Heart left ventricle (tissue), 16 donors: ENCODE data around the gene MARK3. TPM values are rescaled to one million over a fixed set of nuclear protein-coding genes. Genes with fewer than 3 reads are reported as not detected.

Experiments
- ATAC-seq, 4 donors: fragments of 200-7000 bp; cut with Tn5 transposase; one replicate each; pipeline ENCODE4 v1.9.1; 2020 to 2022; ENCODE audit warnings: moderate library complexity in 4 of 4, mild to moderate bottlenecking in 3 of 4, moderate number of reproducible peaks in 1 of 4
- DNase-seq, 5 donors: peaks; one replicate each; pipeline ENCODE4 v3.0.0-alpha.2; 2020
- H3K27ac ChIP-seq, 12 donors: fragments of 200-600 bp; sonication (generic) in 4 of 12; one replicate each; pipeline versions ENCODE4 v1.5.0 to v1.8.0; 2016 to 2022; ENCODE audit warnings: mild to moderate bottlenecking in 2 of 12
- H3K27me3 ChIP-seq, 9 donors: fragments of 200-600 bp; sonication (generic) in 2 of 9; one replicate each; pipeline versions ENCODE4 v1.5.1 to v1.8.0; 2016 to 2022; ENCODE audit warnings: mild to moderate bottlenecking in 3 of 9
- H3K36me3 ChIP-seq, 9 donors: fragments of 200-600 bp; sonication (generic) in 2 of 9; one replicate each; pipeline versions ENCODE4 v1.5.0 to v1.8.0; 2018 to 2022; ENCODE audit warnings: mild to moderate bottlenecking in 2 of 9
- H3K4me1 ChIP-seq, 12 donors: fragments of 200-600 bp; sonication (generic) in 4 of 12; one replicate each; pipeline versions ENCODE4 v1.5.0 to v1.8.0; 2016 to 2022; ENCODE audit warnings: mild to moderate bottlenecking in 3 of 12
- H3K4me3 ChIP-seq, 12 donors: fragments of 200-600 bp; sonication (generic) in 4 of 12; one replicate each; pipeline versions ENCODE4 v1.5.0 to v1.8.0; 2017 to 2022; ENCODE audit warnings: mild to moderate bottlenecking in 9 of 12, moderate library complexity in 4 of 12
- H3K9me3 ChIP-seq, 12 donors: fragments of 200-600 bp; sonication (generic) in 4 of 12; one replicate each; pipeline versions ENCODE4 v1.5.0 to v1.8.0; 2016 to 2022; ENCODE audit warnings: mild to moderate bottlenecking in 1 of 12
- POLR2A ChIP-seq, 2 donors: fragments of 450-650 bp; IDR thresholded peaks; one replicate each; pipeline ENCODE4 v1.6.1; 2017; ENCODE audit warnings: antibody characterized with exemption in 2 of 2, mild to moderate bottlenecking in 2 of 2, moderate library complexity in 2 of 2
- WGBS, 4 donors: extraction: QIAGEN DNeasy Blood & Tissue Kit in 2 of 4; methylation state at CpG; one replicate each; pipeline versions ENCODE4 v1.1.5 to v1.1.7; 2013 to 2018; 5-methylcytosine and 5-hydroxymethylcytosine counted together
- intact Hi-C, 10 donors: fragments of 100-400 bp; cut with DNase I; formaldehyde crosslinking; loops; one replicate each; pipeline versions ENCODE4 v1.11.1 to v1.14.2; 2022
- polyA plus RNA-seq, 2 donors: library from polyadenylated mRNA; stranded (reverse); fragments of 200-250 nt; gene quantifications; one replicate each; pipeline ENCODE4 v1.2.3, GENCODE V29; 2013
- total RNA-seq, 9 donors: library from RNA; depleted of rRNA in 2 of 9; stranded (reverse); fragments of >200 nt in 2 of 9; fragmentation: NEBNext Ultra II Directional in 3 of 9; extraction: Animal tissue kit (Norgen Biotek cat#: 25700) in 3 of 9; gene quantifications; one replicate each; pipeline versions ENCODE4 v1.1.0 to v1.2.4, GENCODE V29; 2016 to 2023
- TF ChIP-seq, protein P1 (sequence below), 12 donors: fragments of 200-600 bp; sonication (generic) in 4 of 12; IDR thresholded peaks; one replicate each; pipeline versions ENCODE4 v1.5.0 to v1.8.0; 2018 to 2022; ENCODE audit warnings: antibody characterized with exemption in 12 of 12, mild to moderate bottlenecking in 5 of 12
- donor health status: ischemic (EF 13 %, LVEDD 7.1; RV severe dilation, severe dysfunction).
- donor health status: healthy with polysubstance abuse.
- donor health status: DM: no; HTN: yes; CAD: no.
- donor health status: DM: no; HTN: no; CAD: no.
- donor health status: ischemic (EF 25% LVEDD 6.9; RV normal size, moderate dysfunction).
- donor health status: ischemic (EF 25% LVEDD 5.7; RV mildly dilated, moderate dysfunction).
- donor health status: healthy.
- donor health status: DM: yes; HTN: yes; CAD: no.
- donor health status: ischemic (EF 35%, LVEDD 5.7; RV mildly dilated, moderate dysfunction).
- donor health status: nonischemic (EF 11% LVEDD 7.7; RV severe dilation, severe dysfunction).
- donor health status: DM: yes; HTN: yes; CAD: no.
- donor health status: PGD.
- donor health status: ischemic (EF 29% LVEDD 5.4; RV normal size, mild dysfunction).
- donor health status: nonischemic (EF 23%, LVEDD 6.1; RV moderate dilation, normal function).

The MARK3 gene
- total and polyA plus RNA-seq, 11 donors, result 54.0 to 156 (median 111) TPM

DNA sequence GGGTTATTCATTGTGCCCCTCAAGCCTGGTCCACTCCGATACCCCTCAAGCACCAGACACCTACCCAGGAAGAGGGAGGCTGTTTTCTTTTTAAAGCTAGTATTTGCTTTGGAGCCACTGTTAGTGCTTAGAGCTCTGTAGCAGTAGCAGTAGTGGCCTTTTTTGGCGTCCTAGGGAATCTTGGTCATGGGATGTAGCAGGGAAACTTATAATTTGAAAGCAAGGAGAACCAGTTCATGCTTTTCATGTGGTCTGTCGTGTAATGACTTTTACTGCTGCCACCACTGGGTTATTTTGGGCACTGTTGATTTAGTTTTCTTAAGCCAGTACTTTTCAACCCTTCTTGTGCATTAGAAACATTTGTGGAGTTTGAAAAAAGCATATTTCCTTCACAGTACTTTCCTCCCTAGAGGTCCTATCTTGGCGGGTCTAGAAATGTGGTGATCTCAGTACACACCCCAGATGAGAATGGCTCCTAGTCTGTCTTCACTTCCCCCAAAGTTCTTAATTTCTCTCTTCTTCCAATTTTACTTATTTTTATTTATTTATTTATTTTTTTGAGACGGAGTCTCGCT, 49.7 kb downstream of the MARK3 start:
- intact Hi-C loops, result loop anchor here in 1 of 10 donors (5.0 kb wide), 1 partner anchor 38 kb away; no protein-coding TSS in a partner anchor
- peaks cover 3 to 67% (median 29%) of the 10 kb centered on the region in 12 donors for H3K4me1 ChIP-seq
- WGBS, 4 donors, result 58 to 69% (median 61%) methylated on average over 6 of the region's 6 CpGs

DNA sequence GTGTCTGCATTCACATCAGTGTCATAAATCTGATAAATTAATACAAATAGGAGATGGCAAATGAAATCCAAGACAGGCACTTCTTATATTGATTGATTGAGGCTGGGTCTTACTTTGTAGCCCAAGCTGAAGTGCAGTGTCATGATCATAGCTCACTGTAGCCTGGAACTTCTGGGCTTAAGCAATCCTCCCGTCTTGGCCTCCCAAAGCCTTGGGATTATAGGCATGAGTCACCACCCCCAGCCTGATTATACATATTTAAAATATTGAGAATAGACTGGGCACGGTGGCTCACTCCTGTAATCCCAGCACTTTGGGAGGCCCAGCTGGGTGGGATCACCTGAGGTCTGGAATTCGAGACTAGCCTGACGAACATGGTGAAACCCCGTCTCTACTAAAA, 51.3 kb downstream of the MARK3 start:
- WGBS, 4 donors, result 86 to 96% (median 90%) methylated on average over 5 of the region's 5 CpGs
- H3K27ac ChIP-seq, result no peak overlapping the region
- no peak overlapping the region for H3K4me3 ChIP-seq
- TF ChIP-seq, protein P1, sequence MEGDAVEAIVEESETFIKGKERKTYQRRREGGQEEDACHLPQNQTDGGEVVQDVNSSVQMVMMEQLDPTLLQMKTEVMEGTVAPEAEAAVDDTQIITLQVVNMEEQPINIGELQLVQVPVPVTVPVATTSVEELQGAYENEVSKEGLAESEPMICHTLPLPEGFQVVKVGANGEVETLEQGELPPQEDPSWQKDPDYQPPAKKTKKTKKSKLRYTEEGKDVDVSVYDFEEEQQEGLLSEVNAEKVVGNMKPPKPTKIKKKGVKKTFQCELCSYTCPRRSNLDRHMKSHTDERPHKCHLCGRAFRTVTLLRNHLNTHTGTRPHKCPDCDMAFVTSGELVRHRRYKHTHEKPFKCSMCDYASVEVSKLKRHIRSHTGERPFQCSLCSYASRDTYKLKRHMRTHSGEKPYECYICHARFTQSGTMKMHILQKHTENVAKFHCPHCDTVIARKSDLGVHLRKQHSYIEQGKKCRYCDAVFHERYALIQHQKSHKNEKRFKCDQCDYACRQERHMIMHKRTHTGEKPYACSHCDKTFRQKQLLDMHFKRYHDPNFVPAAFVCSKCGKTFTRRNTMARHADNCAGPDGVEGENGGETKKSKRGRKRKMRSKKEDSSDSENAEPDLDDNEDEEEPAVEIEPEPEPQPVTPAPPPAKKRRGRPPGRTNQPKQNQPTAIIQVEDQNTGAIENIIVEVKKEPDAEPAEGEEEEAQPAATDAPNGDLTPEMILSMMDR (IDR thresholded peaks at IDR 0.05), result no peak
- TF ChIP-seq POLR2A (IDR thresholded peaks at IDR 0.05), result no peak
- peaks cover 0 to 43% (median 13%) of the 10 kb centered on the region in 9 donors for H3K36me3 ChIP-seq
- no peaks in the 10 kb centered on the region for H3K9me3 ChIP-seq
- intact Hi-C loops, result no loop called here
- peaks cover 3 to 57% (median 26%) of the 10 kb centered on the region in 12 donors for H3K4me1 ChIP-seq
- ATAC-seq, result no peak
- no peaks in the 10 kb centered on the region for H3K27me3 ChIP-seq
- DNase-seq, result no peak

More for the DNA sequence above, 49.7 kb downstream of the MARK3 start:
- Histone ChIP-seq H3K4me3 (no peak overlapping the region), H3K27me3 (no peaks in the 10 kb centered on the region), H3K27ac (peak overlapping the region in 9 of 12 donors; percentile 1 to 49 (median 23)), H3K9me3 (no peaks in the 10 kb centered on the region), H3K36me3 (peaks cover 0 to 40% (median 8%) of the 10 kb centered on the region in 9 donors)
- DNase-seq (no peak), ATAC-seq (peak; percentile 16 to 64 (median 50))
- no peak for TF ChIP-seq POLR2A (IDR thresholded peaks at IDR 0.05)
- TF ChIP-seq, protein P1 (IDR thresholded peaks at IDR 0.05), result peak in 2 of 12 donors; percentile 13 to 18

DNA sequence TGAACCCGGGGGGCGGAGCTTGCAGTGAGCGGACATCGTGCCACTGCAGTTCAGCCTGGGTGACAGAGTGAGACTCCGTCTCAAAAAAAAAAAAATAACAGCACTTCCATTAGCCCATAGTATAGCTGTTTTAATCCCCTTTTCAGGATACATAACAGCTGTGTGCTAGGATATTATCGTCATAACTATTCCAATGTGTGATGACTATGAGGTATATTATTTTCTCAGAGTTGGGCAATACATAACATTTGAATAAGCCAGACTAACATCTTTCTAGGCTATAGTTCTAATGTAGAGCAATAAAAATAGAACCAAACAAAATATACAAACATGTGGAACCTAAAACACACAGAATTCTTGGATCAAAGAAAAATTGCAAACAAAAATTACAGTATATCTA, 57.1 kb downstream of the MARK3 start:
- WGBS, 4 donors, result 92 to 97% (median 95%) methylated on average over 6 of the region's 6 CpGs
- ATAC-seq (no peak), DNase-seq (no peak)
- peaks cover 0 to 34% (median 10%) of the 10 kb centered on the region in 9 donors for H3K36me3 ChIP-seq
- no peaks in the 10 kb centered on the region for H3K9me3 ChIP-seq
- TF ChIP-seq, protein P1 (IDR thresholded peaks at IDR 0.05), result no peak
- TF ChIP-seq POLR2A (IDR thresholded peaks at IDR 0.05), result no peak
- intact Hi-C loops, result loop anchor here in 1 of 10 donors (10.0 kb wide), 1 partner anchor 47 kb away; no protein-coding TSS in a partner anchor
- H3K27me3 ChIP-seq, result no peaks in the 10 kb centered on the region
- H3K4me3 ChIP-seq, result no peak overlapping the region
- peak overlapping the region in 1 of 12 donors; percentile 65 for H3K27ac ChIP-seq
- H3K4me1 ChIP-seq, result peaks cover 0 to 53% (median 21%) of the 10 kb centered on the region in 12 donors

DNA sequence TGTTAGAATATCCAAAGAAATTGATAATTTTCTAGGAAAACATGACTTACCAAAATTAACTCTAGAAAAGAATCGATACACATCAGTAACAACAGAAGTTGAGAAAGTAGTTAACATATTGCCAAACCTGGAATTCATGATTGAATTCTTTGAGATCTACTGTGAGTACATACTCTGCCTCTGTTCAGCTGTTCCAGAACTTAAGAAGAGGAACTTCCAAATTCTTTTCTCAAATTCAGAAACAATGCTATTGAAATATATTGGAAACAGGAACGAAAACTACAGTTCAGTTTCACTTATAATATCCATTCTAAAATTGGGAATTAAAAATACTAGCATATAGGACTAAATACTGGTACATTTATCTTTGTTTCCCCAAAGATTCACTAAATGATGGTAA, 57.9 kb downstream of the MARK3 start:
- H3K9me3 ChIP-seq, result no peaks in the 10 kb centered on the region
- 88 to 95% (median 91%) methylated on average over 2 of the region's 2 CpGs for WGBS, 4 donors
- H3K4me1 ChIP-seq, result peaks cover 6 to 62% (median 28%) of the 10 kb centered on the region in 12 donors
- DNase-seq (no peak), ATAC-seq (no peak)
- peak overlapping the region in 1 of 12 donors; percentile 65 for H3K27ac ChIP-seq
- intact Hi-C loops, result loop anchor here in 1 of 10 donors (10.0 kb wide), 1 partner anchor 48 kb away; no protein-coding TSS in a partner anchor
- H3K36me3 ChIP-seq, result peaks cover 0 to 34% (median 10%) of the 10 kb centered on the region in 9 donors
- H3K27me3 ChIP-seq, result no peaks in the 10 kb centered on the region
- H3K4me3 ChIP-seq, result peak overlapping the region in 1 of 12 donors; percentile 23
- TF ChIP-seq, protein P1 (IDR thresholded peaks at IDR 0.05), result no peak
- no peak for TF ChIP-seq POLR2A (IDR thresholded peaks at IDR 0.05)
